Stimulated activated CD8-positive, alpha-beta memory T cell treated with anti-CD3 and anti-CD28 coated beads, Interleukin-12 subunit alpha, Interleukin-12 subunit beta, amount 100 ng/mL, for 1 hour (primary cell): ENCODE measurements around the gene CEMP1.
A peak's percentile ranks its signal among the peaks of the same experiment; 100 is the strongest.
"Not testable (repeated sequence)": the region's sequence is repeated elsewhere in the genome, so short reads cannot be mapped to it uniquely, and the experiment has no call there.

Experiments
- DNase-seq: peaks from one replicate; pipeline ENCODE4 v3.0.0-alpha.2; 2020; ENCODE audit warnings: low read depth

CEMP1 gene

GRCh38 chr16:2531371-2531695 is at the start of gene CEMP1:
TSS of gene CEMP1 (minus strand) at chr16:2531408. CDS start at chr16:2531073, 335 bp downstream.
- no peak for DNase-seq

- DNase-seq: not testable (repeated sequence)
Observed at GRCh38 chr16:2580818-2581217, 49.6 kb upstream of the CEMP1 start.

- DNase-seq: not testable (repeated sequence)
Observed at GRCh38 chr16:2580143-2580542, 48.9 kb upstream of the CEMP1 start.

- not testable (repeated sequence) for DNase-seq
Observed at GRCh38 chr16:2578905-2579304, 47.7 kb upstream of the CEMP1 start.

GRCh38 chr16:2577044-2577443 is 45.8 kb upstream of the CEMP1 start:
- DNase-seq: not testable (repeated sequence)

- DNase-seq: not testable (repeated sequence)
Observed at GRCh38 chr16:2575839-2576238, 44.6 kb upstream of the CEMP1 start.

GRCh38 chr16:2572704-2573103 is 41.5 kb upstream of the CEMP1 start:
- DNase-seq: not testable (repeated sequence)

GRCh38 chr16:2568573-2568972 is 37.4 kb upstream of the CEMP1 start:
- not testable (repeated sequence) for DNase-seq

- DNase-seq: not testable (repeated sequence)
Observed at GRCh38 chr16:2567506-2567905, 36.3 kb upstream of the CEMP1 start.

GRCh38 chr16:2560798-2561133 is 29.6 kb upstream of the CEMP1 start:
- peak; percentile 39 for DNase-seq

GRCh38 chr16:2560131-2560797 is 29.1 kb upstream of the CEMP1 start:
- not testable (repeated sequence) for DNase-seq

- DNase-seq: not testable (repeated sequence)
Observed at GRCh38 chr16:2557150-2557549, 25.9 kb upstream of the CEMP1 start.

GRCh38 chr16:2554709-2555425 is 23.7 kb upstream of the CEMP1 start:
- not testable (repeated sequence) for DNase-seq

- not testable (repeated sequence) for DNase-seq
Observed at GRCh38 chr16:2551420-2551889, 20.2 kb upstream of the CEMP1 start.

GRCh38 chr16:2550283-2550878 is 19.2 kb upstream of the CEMP1 start:
- DNase-seq: not testable (repeated sequence)

GRCh38 chr16:2543771-2544170 is 12.6 kb upstream of the CEMP1 start:
- not testable (repeated sequence) for DNase-seq

GRCh38 chr16:2541409-2541808 is 10.2 kb upstream of the CEMP1 start:
- not testable (repeated sequence) for DNase-seq

- DNase-seq: not testable (repeated sequence)
Observed at GRCh38 chr16:2540912-2541311, 9.7 kb upstream of the CEMP1 start.

GRCh38 chr16:2539845-2540458 is 8.7 kb upstream of the CEMP1 start:
- not testable (repeated sequence) for DNase-seq

- DNase-seq: not testable (repeated sequence)
Observed at GRCh38 chr16:2539192-2539844, 8.1 kb upstream of the CEMP1 start.

GRCh38 chr16:2537451-2538379 is 6.5 kb upstream of the CEMP1 start, which contains the start of gene PDPK1:
TSS of gene PDPK1 (plus strand) at chr16:2538021. CDS start at chr16:2538113, 92 bp downstream.
- DNase-seq: peak; percentile 84
